Hindlimb muscle (tissue), 1 donor: ENCODE data around the gene FERMT1. TPM values are rescaled to one million over a fixed set of nuclear protein-coding genes. Genes with fewer than 3 reads are reported as not detected.
A peak's percentile ranks its signal among the peaks of the same experiment; 100 is the strongest.
"Not testable (repeated sequence)": the region's sequence is repeated elsewhere in the genome, so short reads cannot be mapped to it uniquely, and the experiment has no call there.

ENCODE experiments used
- DNase-seq: peaks from one replicate; pipeline ENCODE4 v3.0.0-alpha.2; 2013
- polyA plus RNA-seq: library from polyadenylated mRNA; unstranded; fragments of 120-200 nt; gene quantifications from one replicate; pipeline ENCODE4 v1.2.1, GENCODE V29; 2013; ENCODE audit not compliant: insufficient read length

The FERMT1 gene
- polyA plus RNA-seq, 1 donor: 0.19 TPM

DNA sequence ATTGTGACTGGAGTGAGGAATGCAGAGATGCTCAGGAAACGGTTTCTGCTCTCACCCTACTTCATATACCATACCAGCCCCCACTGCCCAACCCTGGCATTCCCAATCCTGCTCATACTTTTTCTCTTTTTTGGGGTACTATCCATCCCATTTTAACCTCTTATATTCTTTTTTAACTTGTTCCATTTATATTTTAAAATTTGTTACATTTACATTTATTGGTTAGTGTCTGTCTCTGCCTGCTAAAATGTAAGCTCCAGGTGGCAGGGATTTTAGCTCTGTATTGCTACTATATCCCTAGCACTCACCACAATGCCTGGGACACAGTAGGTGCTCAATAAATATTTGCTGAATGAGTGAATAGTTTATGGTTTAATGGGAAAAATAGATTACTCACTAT lies 8.1 kb downstream of the FERMT1 start:
- no peak for DNase-seq

DNA sequence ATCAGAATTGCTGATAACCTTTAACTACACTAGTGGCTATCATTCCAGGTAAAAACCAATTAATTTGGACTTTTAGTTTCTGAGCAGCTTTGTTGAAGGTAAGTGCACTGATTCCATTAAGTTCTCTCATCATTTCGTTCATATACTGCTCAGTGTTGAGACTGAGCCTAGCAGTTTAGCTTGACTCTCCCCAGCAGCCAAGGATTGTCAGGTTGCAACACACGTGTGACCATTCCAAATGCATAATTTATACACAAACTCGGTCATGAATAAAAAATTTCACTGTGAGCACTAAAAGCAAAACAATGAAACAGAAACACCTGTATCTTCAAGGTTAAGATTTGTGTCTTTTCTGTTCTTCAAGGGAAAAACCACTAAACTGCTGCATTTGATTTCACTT lies 8.9 kb downstream of the FERMT1 start:
- no peak for DNase-seq

DNA sequence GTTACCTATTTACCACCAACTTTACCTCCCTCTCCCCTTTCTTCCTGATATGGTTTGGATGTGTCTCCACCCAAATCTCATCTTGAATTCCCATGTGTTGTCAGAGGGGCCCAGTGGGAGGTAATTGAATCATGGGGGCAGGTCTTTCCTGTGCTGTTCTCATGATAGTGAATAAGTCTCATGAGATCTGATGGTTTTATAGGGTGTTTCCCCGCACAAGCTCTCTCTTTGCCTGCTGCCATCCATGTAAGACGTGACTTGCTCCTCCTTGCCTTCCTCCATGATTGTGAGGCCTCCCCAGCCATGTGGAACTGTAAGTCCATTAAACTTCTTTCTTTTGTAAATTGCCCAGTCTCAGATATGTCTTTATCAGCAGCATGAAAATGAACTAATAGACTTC lies 9.9 kb downstream of the FERMT1 start:
- DNase-seq: not testable (repeated sequence)

GRCh38 chr20:6108330-6108729 lies 14.5 kb downstream of the FERMT1 start:
- DNase-seq: no peak

GRCh38 chr20:6104493-6105188 lies 18.2 kb downstream of the FERMT1 start:
- DNase-seq: no peak

DNA sequence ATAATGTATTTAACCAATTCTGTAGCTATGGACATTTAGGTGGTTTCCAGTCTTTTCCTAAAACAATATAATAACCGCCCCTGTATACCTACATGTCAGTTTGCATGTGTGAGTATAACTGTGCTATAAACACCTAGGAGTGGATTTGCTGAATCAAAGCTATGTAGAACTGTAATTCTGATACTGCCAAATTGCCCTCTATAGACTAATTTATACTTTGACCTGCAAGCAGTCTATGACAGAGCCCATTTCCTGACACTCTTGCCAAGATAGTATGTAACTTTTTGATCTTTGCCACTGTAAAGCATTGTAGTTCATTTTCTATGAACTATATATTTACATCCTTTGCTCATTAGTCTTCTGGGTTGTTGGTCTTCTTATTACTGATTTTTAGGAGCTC lies 19.5 kb downstream of the FERMT1 start:
- DNase-seq: no peak

DNA sequence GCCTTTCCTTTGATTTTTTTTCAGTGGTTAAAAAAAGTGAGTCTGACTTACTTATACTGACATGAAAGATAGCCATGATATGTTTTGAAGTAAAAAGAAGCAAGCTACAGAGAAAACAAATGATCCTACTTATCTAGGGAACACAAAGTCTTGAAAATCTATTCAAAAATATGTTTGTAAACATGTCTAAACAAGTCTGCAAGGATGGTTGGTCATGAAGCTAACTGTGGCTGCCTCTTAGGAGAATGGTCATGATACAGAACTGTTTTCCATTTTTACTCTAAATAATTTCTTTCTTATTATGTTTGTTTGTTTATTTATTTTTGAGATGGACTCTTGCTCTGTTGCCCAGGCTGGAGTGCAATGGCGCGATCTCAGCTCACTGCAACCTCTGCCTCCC lies 21.5 kb downstream of the FERMT1 start:
- no peak for DNase-seq

GRCh38 chr20:6100246-6100645 lies 22.6 kb downstream of the FERMT1 start:
- DNase-seq: no peak

GRCh38 chr20:6099819-6100218 lies 23.0 kb downstream of the FERMT1 start:
- no peak for DNase-seq

DNA sequence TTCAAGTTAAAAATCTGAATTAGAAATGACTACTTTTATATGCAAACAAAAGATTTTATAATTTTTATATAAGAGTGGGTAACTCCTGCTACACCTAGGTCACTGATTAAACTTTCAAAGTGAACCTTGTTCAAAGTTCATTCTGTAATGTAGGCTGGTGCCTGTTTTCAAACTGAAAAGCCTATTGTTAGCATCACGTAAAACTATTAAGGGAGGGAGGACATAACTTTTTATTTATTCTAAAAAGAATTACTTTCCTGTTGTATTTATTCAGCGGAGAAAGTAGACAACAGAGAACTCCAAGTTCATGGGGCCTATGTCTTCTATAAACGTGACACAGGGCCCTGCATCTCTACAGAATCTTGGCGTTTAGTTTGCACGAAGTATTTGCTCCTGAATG lies 27.4 kb downstream of the FERMT1 start:
- DNase-seq: no peak

GRCh38 chr20:6094565-6094964 lies 28.3 kb downstream of the FERMT1 start:
- no peak for DNase-seq

- no peak for DNase-seq
Measured at GRCh38 chr20:6094063-6094462, 28.8 kb downstream of the FERMT1 start.

GRCh38 chr20:6091661-6092060 lies 31.2 kb downstream of the FERMT1 start:
- no peak for DNase-seq

GRCh38 chr20:6086868-6087267 lies 36.0 kb downstream of the FERMT1 start:
- DNase-seq: no peak

DNA sequence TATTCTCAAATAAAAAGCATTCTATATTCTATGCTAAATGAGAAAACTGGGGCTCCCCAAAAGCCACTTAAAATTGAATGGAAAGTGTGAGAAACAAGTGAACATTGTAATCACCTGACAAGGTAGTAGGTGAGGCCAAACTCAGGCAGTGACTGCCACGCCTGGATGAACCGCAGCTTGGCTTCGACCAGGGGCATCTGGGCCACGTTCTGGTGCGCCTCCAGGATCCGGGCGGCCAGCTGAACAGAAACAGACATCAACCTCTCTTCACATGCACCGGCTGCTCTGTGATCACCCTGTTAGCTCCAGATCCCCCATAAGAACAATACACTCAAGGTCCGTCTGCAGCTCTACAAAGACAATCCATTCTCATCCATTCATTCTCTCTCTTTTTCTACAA lies 38.9 kb downstream of the FERMT1 start:
- DNase-seq: no peak

GRCh38 chr20:6081236-6081635 lies 41.6 kb downstream of the FERMT1 start:
- no peak for DNase-seq

DNA sequence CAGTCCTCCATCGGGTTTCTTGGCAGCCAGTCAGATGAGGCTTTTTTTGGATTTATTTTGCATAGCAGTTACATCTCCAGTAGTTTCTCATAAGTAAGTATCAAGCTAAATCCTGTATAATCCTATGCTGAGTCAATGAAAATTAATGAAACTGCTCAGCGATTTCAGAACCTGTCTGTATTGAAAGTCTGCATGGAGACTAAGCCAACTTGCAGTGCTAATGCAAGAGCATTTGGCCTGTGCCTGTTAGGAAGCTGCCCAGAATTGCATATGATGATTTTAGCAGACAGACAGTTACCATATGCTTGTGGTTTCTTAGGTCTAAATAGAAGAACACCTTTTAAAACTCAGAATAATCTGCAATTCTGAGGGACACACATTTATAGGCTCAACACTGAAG lies 43.8 kb downstream of the FERMT1 start:
- DNase-seq: peak; percentile 74

DNA sequence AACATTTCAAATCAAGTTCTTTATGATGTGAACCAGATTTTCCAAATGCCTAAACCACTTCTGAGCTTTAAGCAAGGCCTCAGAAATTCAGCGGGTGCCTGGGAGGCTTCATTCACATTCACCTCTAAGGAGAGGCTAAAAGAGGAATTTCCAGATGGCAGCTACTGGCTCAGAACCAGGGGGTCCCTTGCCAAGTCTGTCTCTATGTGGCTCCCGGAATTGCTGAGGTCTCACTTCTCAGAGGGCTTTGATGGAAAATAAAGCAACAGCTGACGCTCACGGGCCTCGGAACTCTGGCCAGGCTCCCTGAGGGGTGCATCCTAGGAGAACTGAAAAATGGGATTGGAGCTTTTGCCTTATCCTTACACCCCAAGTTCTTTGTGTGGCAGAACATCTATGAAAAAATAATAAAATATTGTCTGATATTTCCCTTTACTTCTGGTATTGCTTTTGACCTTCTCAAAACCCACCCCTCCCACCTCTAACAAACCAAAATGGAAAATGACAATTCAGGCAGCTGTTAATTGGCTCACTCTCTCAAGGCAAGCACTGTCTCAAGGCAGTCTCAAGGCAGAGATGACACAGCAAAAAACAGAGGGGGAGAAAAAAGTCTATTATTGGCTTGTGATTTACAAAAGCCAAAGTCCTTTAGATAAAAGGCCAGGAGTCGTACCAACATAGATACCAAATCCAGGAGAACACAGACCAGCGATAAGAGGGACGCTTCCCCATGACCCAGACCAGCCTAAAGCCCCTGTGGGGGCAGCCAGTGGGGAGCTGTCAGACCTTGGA lies 47.2 kb downstream of the FERMT1 start:
- peak; percentile 75 for DNase-seq

- DNase-seq: no peak
Measured at GRCh38 chr20:6074784-6075183, 48.0 kb downstream of the FERMT1 start.

- no peak for DNase-seq
Measured at GRCh38 chr20:6074145-6074561, 48.7 kb downstream of the FERMT1 start.

DNA sequence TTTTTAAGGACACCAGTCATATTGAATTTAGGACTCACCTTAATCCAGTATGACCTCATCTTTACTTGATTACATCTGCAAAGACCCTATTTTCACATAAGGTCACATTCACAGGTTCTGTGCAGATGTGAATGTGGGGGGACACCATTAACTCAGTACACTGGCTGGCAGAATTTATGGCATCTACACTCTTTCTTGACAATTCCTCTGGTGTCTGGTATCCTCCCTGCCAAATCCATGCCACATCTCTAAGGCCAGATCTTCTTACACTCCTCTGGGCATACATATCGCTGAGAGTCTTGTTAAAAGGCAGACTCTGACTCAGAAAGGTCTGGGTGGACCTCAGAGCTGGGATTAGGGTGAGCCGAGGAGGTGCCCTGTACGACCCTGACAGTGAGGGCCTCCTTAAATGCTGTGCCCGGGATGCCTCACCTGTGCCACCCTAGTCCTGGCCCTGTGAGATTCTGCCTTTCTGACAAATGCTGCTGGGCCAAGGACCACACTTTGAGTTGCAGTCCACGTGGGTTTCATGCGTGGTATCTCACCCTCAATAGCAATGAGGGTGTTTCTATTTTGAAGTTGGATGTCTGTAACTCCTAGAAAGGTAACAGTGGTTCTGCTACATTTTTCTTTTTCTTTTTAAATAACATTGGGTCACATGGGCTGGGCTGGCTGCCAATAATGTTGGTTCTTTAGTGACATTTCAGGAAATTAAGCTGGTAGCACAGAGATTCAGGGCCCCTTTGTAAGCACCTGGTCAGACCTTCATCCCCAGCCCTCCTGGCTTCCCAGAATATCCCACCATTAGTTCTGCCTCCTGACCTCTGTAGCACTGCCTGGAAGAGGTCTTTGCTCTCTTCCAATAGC lies 51.8 kb downstream of the FERMT1 start:
- DNase-seq: no peak

DNA sequence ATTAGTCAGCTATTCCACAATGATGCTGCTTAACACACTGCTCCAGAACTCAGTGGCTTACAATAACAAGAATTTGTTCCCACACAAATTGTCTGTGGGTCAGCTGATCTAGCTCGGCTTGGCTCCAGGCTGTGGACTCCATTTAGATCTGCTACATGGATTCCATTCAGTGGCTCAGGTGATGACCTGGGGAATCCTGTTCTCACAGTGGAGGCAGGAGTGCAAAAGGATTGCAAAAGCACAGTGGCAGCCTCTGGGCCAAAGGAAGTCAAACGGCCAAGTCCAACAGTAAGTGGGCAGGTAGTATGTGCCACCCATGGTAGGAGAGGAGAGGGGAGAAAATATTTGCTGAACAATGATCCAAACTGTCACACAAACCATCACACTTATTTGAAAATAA lies 53.2 kb downstream of the FERMT1 start:
- no peak for DNase-seq

DNA sequence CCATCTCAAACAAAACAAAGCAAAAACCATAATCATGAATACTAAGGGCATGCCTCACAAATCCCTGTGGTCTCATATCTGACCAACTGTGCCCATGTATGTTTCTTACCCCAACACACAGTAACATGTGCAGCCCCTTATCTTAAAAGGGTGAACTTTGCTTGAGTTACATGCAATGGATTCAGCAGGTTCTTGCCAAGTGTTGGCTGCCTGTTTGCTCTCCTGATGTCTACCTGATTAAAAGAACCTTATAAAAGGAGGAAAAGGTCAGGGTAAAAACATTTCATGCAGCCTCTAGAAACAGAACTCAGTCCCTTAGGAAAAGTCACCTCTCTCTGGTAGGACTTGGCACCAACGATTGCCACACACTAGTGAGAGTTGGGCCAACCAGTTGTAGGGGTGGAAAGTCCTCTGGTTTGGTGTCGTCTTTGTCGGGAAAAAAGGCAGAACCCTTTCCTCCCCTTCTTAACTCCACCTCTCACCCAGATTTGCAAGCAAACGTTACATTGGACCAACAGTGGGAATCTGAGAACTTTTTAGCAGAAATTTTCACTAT lies 55.0 kb downstream of the FERMT1 start:
- no peak for DNase-seq
